GM23338 (cell line): ENCODE data around the gene KRTAP5-2. TPM values are rescaled to one million over a fixed set of nuclear protein-coding genes. Genes with fewer than 3 reads are reported as not detected.

Experiments
- ATAC-seq: fragments of 200-7000 bp; cut with Tn5 transposase; 3 replicates; pipeline ENCODE4 v1.9.1; 2020
- DNase-seq: peaks from one replicate; pipeline ENCODE4 v3.0.0-alpha.2; 2015; ENCODE audit warnings: low spot score
- H2AFZ ChIP-seq: fragments of 200-600 bp; sonication (generic); 2 replicates; pipeline ENCODE4 v1.8.0; 2016; ENCODE audit warnings: antibody characterized with exemption, mild to moderate bottlenecking, moderate library complexity
- H3F3A ChIP-seq: fragments of 200-600 bp; sonication (generic); replicated peaks from 2 replicates; pipeline ENCODE4 v1.8.0; 2017; ENCODE audit warnings: antibody characterized with exemption, mixed run types, low read depth
- H3K27ac ChIP-seq: fragments of 200-600 bp; sonication (generic); 2 replicates; pipeline ENCODE4 v1.6.1; 2016; ENCODE audit warnings: low read depth
- H3K27me3 ChIP-seq: fragments of 200-600 bp; sonication (generic); 2 replicates; pipeline ENCODE4 v1.8.0; 2016; ENCODE audit warnings: mild to moderate bottlenecking, mixed run types, moderate library complexity; ENCODE audit not compliant: insufficient read depth
- H3K36me3 ChIP-seq: fragments of 200-600 bp; sonication (generic); 2 replicates; pipeline ENCODE4 v1.8.0; 2016; ENCODE audit warnings: mild to moderate bottlenecking; ENCODE audit not compliant: insufficient read depth
- H3K4me1 ChIP-seq: fragments of 200-600 bp; sonication (generic); 2 replicates; pipeline ENCODE4 v1.8.0; 2016; ENCODE audit warnings: mild to moderate bottlenecking, moderate library complexity; ENCODE audit not compliant: insufficient read depth
- H3K4me2 ChIP-seq: fragments of 200-600 bp; sonication (generic); 2 replicates; pipeline ENCODE4 v1.7.1; 2017; ENCODE audit warnings: mixed run types
- H3K4me3 ChIP-seq: fragments of 200-600 bp; sonication (generic); 2 replicates; pipeline ENCODE4 v1.6.1; 2016; ENCODE audit warnings: mixed run types
- H3K79me2 ChIP-seq: fragments of 200-600 bp; sonication (generic); replicated peaks from 2 replicates; pipeline ENCODE4 v1.8.0; 2017; ENCODE audit warnings: mild to moderate bottlenecking; ENCODE audit not compliant: insufficient read depth
- H3K9me2 ChIP-seq: fragments of 200-600 bp; sonication (generic); 2 replicates; pipeline ENCODE4 v1.8.0; 2017; ENCODE audit not compliant: insufficient read depth
- H4K20me1 ChIP-seq: fragments of 200-600 bp; sonication (generic); replicated peaks from 2 replicates; pipeline ENCODE4 v1.8.0; 2017; ENCODE audit warnings: mild to moderate bottlenecking; ENCODE audit not compliant: insufficient read depth
- H3K27ac Mint-ChIP-seq: 2 replicates; pipeline ENCODE4 v1.8.0; 2020; ENCODE audit warnings: inconsistent platforms, mild to moderate bottlenecking, moderate library complexity, mixed read lengths
- H3K27me3 Mint-ChIP-seq: 3 replicates; pipeline ENCODE4 v1.8.0; 2022; ENCODE audit warnings: low read depth, mild to moderate bottlenecking, moderate library complexity, mixed read lengths, inconsistent platforms; ENCODE audit not compliant: insufficient read depth, poor library complexity
- H3K36me3 Mint-ChIP-seq: 3 replicates; pipeline ENCODE4 v1.8.0; 2021; ENCODE audit warnings: low read depth, mild to moderate bottlenecking, inconsistent platforms, moderate library complexity, mixed read lengths
- H3K4me1 Mint-ChIP-seq: 3 replicates; pipeline ENCODE4 v1.8.0; 2020; ENCODE audit warnings: mild to moderate bottlenecking, inconsistent platforms, mixed read lengths
- H3K4me3 Mint-ChIP-seq: 3 replicates; pipeline ENCODE4 v1.8.0; 2021; ENCODE audit warnings: moderate library complexity, mild to moderate bottlenecking, inconsistent platforms, mixed read lengths
- H3K9me3 Mint-ChIP-seq: 3 replicates; pipeline ENCODE4 v1.8.0; 2020; ENCODE audit warnings: moderate library complexity, mild to moderate bottlenecking, inconsistent platforms, mixed read lengths
- CREB1 ChIP-seq: fragments of 250-450 bp; sonication (Bioruptor Pico); IDR thresholded peaks from 2 replicates; pipeline ENCODE4 v1.5.0; 2020; ENCODE audit warnings: low read depth, mild to moderate bottlenecking, moderate library complexity
- CTCF ChIP-seq, 2 experiments: fragments of 200-600 bp in 1 of 2; sonication (generic) in 1 of 2; conservative IDR thresholded peaks; 2 replicates each; pipeline versions ENCODE4 v1.5.1 to v1.6.1; 2016 to 2017; ENCODE audit warnings: antibody characterized with exemption in 2 of 2, low read depth in 2 of 2, mild to moderate bottlenecking in 2 of 2, moderate library complexity in 1 of 2
- EZH2 ChIP-seq: fragments of 200-600 bp; sonication (generic); IDR thresholded peaks from one replicate; pipeline ENCODE4 v1.8.0; 2017; ENCODE audit warnings: antibody characterized with exemption, mild to moderate bottlenecking, low read depth; ENCODE audit not compliant: unreplicated experiment
- EZH2phosphoT487 ChIP-seq: fragments of 200-600 bp; sonication (generic); IDR thresholded peaks from one replicate; pipeline ENCODE4 v1.8.1; 2018; ENCODE audit warnings: antibody characterized with exemption; ENCODE audit not compliant: unreplicated experiment
- JUNB ChIP-seq: IDR thresholded peaks from one replicate; pipeline ENCODE4 v1.6.1; 2016; ENCODE audit warnings: antibody characterized with exemption; ENCODE audit not compliant: unreplicated experiment
- NANOG ChIP-seq: IDR thresholded peaks from 2 replicates; pipeline ENCODE4 v1.6.1; 2016; ENCODE audit warnings: antibody characterized with exemption, borderline replicate concordance
- POLR2AphosphoS5 ChIP-seq: IDR thresholded peaks from 2 replicates; pipeline ENCODE4 v1.6.1; 2016; ENCODE audit warnings: antibody characterized with exemption, low read depth
- REST ChIP-seq: IDR thresholded peaks from one replicate; pipeline ENCODE4 v1.6.1; 2018; ENCODE audit warnings: antibody characterized with exemption; ENCODE audit not compliant: unreplicated experiment
- STAT1 ChIP-seq: IDR thresholded peaks from one replicate; pipeline ENCODE4 v1.6.1; 2016; ENCODE audit warnings: antibody characterized with exemption; ENCODE audit not compliant: unreplicated experiment
- ZNF114 ChIP-seq: fragments of 250-450 bp; sonication (Bioruptor Pico); IDR thresholded peaks from 2 replicates; pipeline ENCODE4 v1.5.0; 2020; ENCODE audit warnings: mild to moderate bottlenecking, moderate library complexity
- ZNF331 ChIP-seq: fragments of 250-450 bp; sonication (Bioruptor Pico); IDR thresholded peaks from 2 replicates; pipeline ENCODE4 v1.5.0; 2020; ENCODE audit warnings: low read depth, mild to moderate bottlenecking, moderate library complexity
- ZNF462 ChIP-seq: fragments of 250-450 bp; sonication (Bioruptor Pico); IDR thresholded peaks from 2 replicates; pipeline ENCODE4 v1.5.0; 2020; ENCODE audit warnings: mild to moderate bottlenecking, moderate library complexity
- polyA plus RNA-seq: library from polyadenylated mRNA; unstranded; fragments of >200 nt; fragmentation: Nextera tagmentation; extraction: Ambion mirVana; gene quantifications from 2 replicates; pipeline ENCODE4 v1.2.1, GENCODE V29; 2016
- total RNA-seq: library from RNA; depleted of rRNA; stranded (reverse); fragments of >200 nt; shearing (Covaris generic); gene quantifications from 2 replicates; pipeline ENCODE4 v1.2.3, GENCODE V29; 2014

The KRTAP5-2 gene
- total and polyA plus RNA-seq, 2 experiments from 2014 or later: not detected

GRCh38 chr11:1644601-1645356 lies 46.7 kb upstream of the KRTAP5-2 start (continued):
- TF ChIP-seq CTCF (conservative IDR thresholded peaks at IDR 0.05; ENCODE audit: low read depth in 2 of 2): no peak
- TF ChIP-seq REST: no peak
- no peak for TF ChIP-seq CREB1 (CRISPR knock-in tag)
- TF ChIP-seq EZH2: no peak
- TF ChIP-seq NANOG: no peak
- no peak for TF ChIP-seq POLR2AphosphoS5
- no peak for TF ChIP-seq ZNF114
- TF ChIP-seq JUNB: no peak

DNA sequence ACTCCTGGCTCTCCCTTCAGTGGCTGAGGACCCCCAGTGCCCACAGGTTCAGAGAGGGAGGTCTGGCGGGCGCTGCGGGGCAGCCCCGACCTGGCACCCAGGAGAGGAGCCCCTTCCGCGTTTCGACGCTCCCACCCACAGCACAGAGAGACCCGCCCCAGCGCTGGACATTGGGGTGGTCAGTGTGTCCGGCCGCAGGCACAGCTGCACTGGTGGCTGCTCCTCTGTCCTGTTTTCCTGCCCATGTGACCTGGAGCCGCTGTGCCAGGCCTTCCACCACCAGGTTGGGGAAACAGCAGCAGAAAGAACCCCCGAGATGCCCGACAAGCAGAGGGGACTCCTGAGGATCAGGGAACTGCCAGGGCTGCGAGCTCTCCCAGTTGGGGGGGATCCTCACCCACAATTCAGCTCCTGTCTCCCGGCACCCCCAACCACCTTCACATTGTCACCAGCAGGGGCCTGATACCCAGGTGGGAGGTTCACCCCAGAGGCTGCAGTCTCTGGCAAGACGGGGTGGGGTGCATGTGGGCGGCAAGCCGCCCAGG lies 45.1 kb upstream of the KRTAP5-2 start:
- H3K4me2 ChIP-seq: no peak overlapping the region
- no peak overlapping the region for H2AFZ ChIP-seq
- Mint-ChIP-seq H3K36me3 (no peaks in the 10 kb centered on the region), H3K4me1 (peaks cover 5% of the 10 kb centered on the region; the same call in 2 of the 3 replicates), H3K27me3 (peaks cover 8% of the 10 kb centered on the region), H3K27ac (no peak overlapping the region), H3K9me3 (no peaks in the 10 kb centered on the region; the same call in 2 of the 3 replicates), H3K4me3 (no peak overlapping the region)
- ATAC-seq (no peak), DNase-seq (no peak)
- H3K4me1 ChIP-seq: no peaks in the 10 kb centered on the region
- no peaks in the 10 kb centered on the region for H3K36me3 ChIP-seq
- H3K27ac ChIP-seq: no peak overlapping the region
- no peaks in the 10 kb centered on the region for H3F3A ChIP-seq
- no peak overlapping the region for H3K4me3 ChIP-seq
- H3K27me3 ChIP-seq: no peaks in the 10 kb centered on the region
- H3K79me2 ChIP-seq: no peaks in the 10 kb centered on the region
- H3K9me2 ChIP-seq: no peaks in the 10 kb centered on the region
- H4K20me1 ChIP-seq: no peaks in the 10 kb centered on the region
- TF ChIP-seq ZNF462 (CRISPR knock-in tag) (no peak), NANOG (no peak), POLR2AphosphoS5 (no peak), EZH2 (no peak), CREB1 (CRISPR knock-in tag) (no peak), ZNF114 (no peak), JUNB (no peak), EZH2phosphoT487 (no peak), ZNF331 (CRISPR knock-in tag) (no peak), STAT1 (no peak)
